Measurements from ENCODE around the gene ALK. TPM values are rescaled to one million over a fixed set of nuclear protein-coding genes. Genes with fewer than 3 reads are reported as not detected.

ALK gene
- total RNA-seq, 1 experiment from 2014 or later = not detected

- no peak overlapping the region for H2BK120ac ChIP-seq (ENCODE audit: low read depth, low read length, poor library complexity, severe bottlenecking)
- peaks cover 2% of the 10 kb centered on the region; the same call in 1 of the 2 replicates for H3K27me3 Mint-ChIP-seq (ENCODE audit: low read depth)
- no peak overlapping the region for H3K27ac ChIP-seq (ENCODE audit: insufficient read length, low read depth, low read length)
- no peak overlapping the region for H4K8ac ChIP-seq (replicated peaks; ENCODE audit: insufficient read length, low read depth, low read length)
- H2BK20ac ChIP-seq (ENCODE audit: low read depth, low read length, poor library complexity, severe bottlenecking) = no peak overlapping the region
- H3K27ac Mint-ChIP-seq = no peak overlapping the region
- H3K27me3 ChIP-seq (ENCODE audit: insufficient read depth, low read length) = no peaks in the 10 kb centered on the region
- H4K91ac ChIP-seq (ENCODE audit: insufficient read length, low read depth, low read length) = no peak overlapping the region
- no peak overlapping the region for H3K23ac ChIP-seq (ENCODE audit: insufficient read length, low read depth, low read length)
- H3K9me3 Mint-ChIP-seq = no peaks in the 10 kb centered on the region; a peak in 1 of 5 replicates
- H4K5ac ChIP-seq (ENCODE audit: insufficient read length, low read depth, low read length) = no peak overlapping the region
- no peak overlapping the region for H3K4ac ChIP-seq (ENCODE audit: low read depth, low read length)
- no peaks in the 10 kb centered on the region for H3K79me1 ChIP-seq (ENCODE audit: insufficient read depth, low read depth, low read length, poor library complexity, severe bottlenecking)
- H2AFZ ChIP-seq (ENCODE audit: low read length) = no peak overlapping the region
- no peak for DNase-seq
- no peak overlapping the region for H3K9ac ChIP-seq (ENCODE audit: extremely low read depth, insufficient read length, low read length)
- no CpG with 5 or more reads among the region's 3 CpGs for WGBS (ENCODE audit: extremely low coverage, insufficient read length, low lambda C conversion rate)
- H3K9me3 ChIP-seq (ENCODE audit: control insufficient read depth, low read depth, low read length) = no peaks in the 10 kb centered on the region
- H3K4me1 ChIP-seq (ENCODE audit: insufficient read depth, low read length) = peaks cover 6% of the 10 kb centered on the region; the same call in 1 of the 2 replicates
- no peak overlapping the region for H2BK5ac ChIP-seq (ENCODE audit: insufficient read length, low read length)
- H3K4me2 ChIP-seq (ENCODE audit: insufficient read depth, insufficient read length, low read length) = no peak overlapping the region
- no peak overlapping the region for H3K18ac ChIP-seq (ENCODE audit: insufficient read length, low read depth, low read length)
- no peak overlapping the region for H2BK15ac ChIP-seq (ENCODE audit: low read depth, low read length)
- no peak overlapping the region for H3K14ac ChIP-seq (ENCODE audit: insufficient read depth, low read length)
- H3T11ph ChIP-seq (ENCODE audit: low read length) = no peak overlapping the region
- H3K36me3 Mint-ChIP-seq (ENCODE audit: insufficient read depth in 1 of 3, low read depth in 3 of 3) = no peaks in the 10 kb centered on the region
- H3K23me2 ChIP-seq (ENCODE audit: insufficient read length, low read depth, low read length, poor library complexity, severe bottlenecking) = no peaks in the 10 kb centered on the region
- peaks cover 27 to 31% of the 10 kb centered on the region in 2 experiments for H3K4me1 Mint-ChIP-seq
- no peak for TF ChIP-seq CTCF (conservative IDR thresholded peaks at IDR 0.05)
- H4K20me1 ChIP-seq (ENCODE audit: control insufficient read depth, insufficient read depth, insufficient read length) = no peaks in the 10 kb centered on the region
- no peak overlapping the region for H2BK12ac ChIP-seq (ENCODE audit: insufficient read length, low read depth, low read length)
- H3K56ac ChIP-seq (ENCODE audit: insufficient read length, low read depth, low read length) = no peak overlapping the region
- no peak overlapping the region for H3K4me3 Mint-ChIP-seq
- no peak overlapping the region for H2AK5ac ChIP-seq (ENCODE audit: insufficient read length, low read length)
- no peaks in the 10 kb centered on the region for H3K79me2 ChIP-seq (ENCODE audit: insufficient read depth, low read length)
These were observed 304.0 kb downstream of the ALK start for GRCh38 chr2:29617351-29617750.
